ENCODE data around the gene DNAJB9.

DNA sequence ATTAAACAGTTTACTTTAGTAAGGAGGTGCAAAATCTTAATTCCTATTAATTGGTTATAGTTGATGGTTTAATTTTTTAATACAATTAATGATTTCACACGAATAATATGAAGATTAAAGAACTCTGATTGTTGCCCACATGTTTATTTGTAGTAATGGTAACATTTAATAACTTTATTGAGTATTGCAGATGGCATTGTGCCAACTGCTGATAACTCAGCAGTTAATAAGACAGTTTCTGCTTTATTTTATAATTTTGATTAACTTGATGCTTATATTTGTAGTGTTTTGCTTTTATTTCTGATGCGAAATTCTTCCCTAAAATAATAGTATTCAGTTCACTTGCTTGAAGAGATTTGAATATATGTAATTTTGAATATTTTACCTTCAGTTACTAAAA lies 2.8 kb downstream of the DNAJB9 start:
- no peak for TF ChIP-seq EZH2 (IDR thresholded peaks at IDR 0.05; ENCODE audit: borderline replicate concordance, low read depth, low read length, poor library complexity, severe bottlenecking)
- TF ChIP-seq, protein P1, sequence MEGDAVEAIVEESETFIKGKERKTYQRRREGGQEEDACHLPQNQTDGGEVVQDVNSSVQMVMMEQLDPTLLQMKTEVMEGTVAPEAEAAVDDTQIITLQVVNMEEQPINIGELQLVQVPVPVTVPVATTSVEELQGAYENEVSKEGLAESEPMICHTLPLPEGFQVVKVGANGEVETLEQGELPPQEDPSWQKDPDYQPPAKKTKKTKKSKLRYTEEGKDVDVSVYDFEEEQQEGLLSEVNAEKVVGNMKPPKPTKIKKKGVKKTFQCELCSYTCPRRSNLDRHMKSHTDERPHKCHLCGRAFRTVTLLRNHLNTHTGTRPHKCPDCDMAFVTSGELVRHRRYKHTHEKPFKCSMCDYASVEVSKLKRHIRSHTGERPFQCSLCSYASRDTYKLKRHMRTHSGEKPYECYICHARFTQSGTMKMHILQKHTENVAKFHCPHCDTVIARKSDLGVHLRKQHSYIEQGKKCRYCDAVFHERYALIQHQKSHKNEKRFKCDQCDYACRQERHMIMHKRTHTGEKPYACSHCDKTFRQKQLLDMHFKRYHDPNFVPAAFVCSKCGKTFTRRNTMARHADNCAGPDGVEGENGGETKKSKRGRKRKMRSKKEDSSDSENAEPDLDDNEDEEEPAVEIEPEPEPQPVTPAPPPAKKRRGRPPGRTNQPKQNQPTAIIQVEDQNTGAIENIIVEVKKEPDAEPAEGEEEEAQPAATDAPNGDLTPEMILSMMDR (conservative IDR thresholded peaks at IDR 0.05; ENCODE audit: low read depth, low read length): no peak

Measured in A673 (cell line).